SK-N-SH treated with all-trans-retinoic acid at 6 μM for 48 hours (cell line): Measurements from ENCODE around the gene CXCR5.

Experiments used
- ATAC-seq: fragments of 200-7000 bp; cut with Tn5 transposase; 3 replicates; pipeline ENCODE4 v1.9.1; 2020; ENCODE audit warnings: mild to moderate bottlenecking, moderate library complexity
- ARNTL ChIP-seq: fragments of 450-650 bp; formaldehyde crosslinking; IDR thresholded peaks from 2 replicates; pipeline ENCODE4 v1.5.0; 2020; ENCODE audit warnings: low read depth, mild to moderate bottlenecking, moderate library complexity, borderline replicate concordance
- BACH2 ChIP-seq: fragments of 250-450 bp; sonication (Bioruptor Pico); IDR thresholded peaks from 2 replicates; pipeline ENCODE4 v1.9.0; 2021; ENCODE audit warnings: mild to moderate bottlenecking, borderline replicate concordance
- CSDC2 ChIP-seq: fragments of 250-450 bp; sonication (Bioruptor Pico); IDR thresholded peaks from 2 replicates; pipeline ENCODE4 v1.5.0; 2020; ENCODE audit warnings: mild to moderate bottlenecking, moderate library complexity
- ESRRG ChIP-seq: fragments of 250-450 bp; sonication (Bioruptor Pico); IDR thresholded peaks from 2 replicates; pipeline ENCODE4 v1.6.1; 2021; ENCODE audit warnings: mild to moderate bottlenecking
- GLIS3 ChIP-seq: fragments of 250-450 bp; sonication (Bioruptor Pico); IDR thresholded peaks from 2 replicates; pipeline ENCODE4 v1.5.0; 2020; ENCODE audit warnings: mild to moderate bottlenecking, moderate library complexity
- ISL1 ChIP-seq: fragments of 250-450 bp; sonication (Bioruptor Pico); IDR thresholded peaks from 2 replicates; pipeline ENCODE4 v2.1.2; 2022; ENCODE audit warnings: mild to moderate bottlenecking, moderate library complexity
- OSR1 ChIP-seq: fragments of 250-450 bp; sonication (Bioruptor Pico); IDR thresholded peaks from 2 replicates; pipeline ENCODE4 v1.8.0; 2022; ENCODE audit warnings: moderate library complexity, mild to moderate bottlenecking, inconsistent platforms
- PPARA ChIP-seq: fragments of 250-450 bp; sonication (Bioruptor Pico); IDR thresholded peaks from 2 replicates; pipeline ENCODE4 v1.5.0; 2020; ENCODE audit warnings: mild to moderate bottlenecking, borderline replicate concordance
- RARB ChIP-seq: fragments of 250-450 bp; sonication (Bioruptor Pico); IDR thresholded peaks from 2 replicates; pipeline ENCODE4 v1.8.0; 2021; ENCODE audit warnings: mild to moderate bottlenecking, moderate library complexity
- SNAI2 ChIP-seq: fragments of 250-450 bp; sonication (Bioruptor Pico); IDR thresholded peaks from 2 replicates; pipeline ENCODE4 v1.5.0; 2020; ENCODE audit warnings: mild to moderate bottlenecking, moderate library complexity
- TCF4 ChIP-seq: fragments of 250-450 bp; sonication (Bioruptor Pico); IDR thresholded peaks from 2 replicates; pipeline ENCODE4 v1.8.0; 2021; ENCODE audit warnings: mild to moderate bottlenecking, moderate library complexity, borderline replicate concordance
- TOX ChIP-seq: fragments of 250-450 bp; sonication (Bioruptor Pico); IDR thresholded peaks from 2 replicates; pipeline ENCODE4 v1.8.0; 2021; ENCODE audit warnings: mild to moderate bottlenecking, moderate library complexity, borderline replicate concordance
- ZFP3 ChIP-seq: fragments of 250-450 bp; sonication (Bioruptor Pico); IDR thresholded peaks from 2 replicates; pipeline ENCODE4 v1.5.0; 2020; ENCODE audit warnings: mild to moderate bottlenecking, moderate library complexity
- ZFP30 ChIP-seq: fragments of 450-650 bp; formaldehyde crosslinking; IDR thresholded peaks from 2 replicates; pipeline ENCODE4 v1.5.0; 2022; ENCODE audit warnings: mild to moderate bottlenecking, moderate library complexity
- ZNF70 ChIP-seq: fragments of 450-650 bp; formaldehyde crosslinking; IDR thresholded peaks from 2 replicates; pipeline ENCODE4 v1.5.0; 2020; ENCODE audit warnings: mild to moderate bottlenecking, moderate library complexity
- ZNF8 ChIP-seq: fragments of 450-650 bp; formaldehyde crosslinking; IDR thresholded peaks from 2 replicates; pipeline ENCODE4 v1.5.0; 2020; ENCODE audit warnings: mild to moderate bottlenecking, moderate library complexity
- TF ChIP-seq, protein P1 (sequence below): fragments of 250-450 bp; sonication (Bioruptor Pico); IDR thresholded peaks from 2 replicates; pipeline ENCODE4 v1.5.1; 2020; ENCODE audit warnings: low read depth, mild to moderate bottlenecking, moderate library complexity
- TF ChIP-seq, protein P2 (sequence below): fragments of 250-450 bp; sonication (Bioruptor Pico); IDR thresholded peaks from 2 replicates; pipeline ENCODE4 v1.5.0; 2020; ENCODE audit warnings: mild to moderate bottlenecking, moderate library complexity
- TF ChIP-seq, protein P3 (sequence below): fragments of 250-450 bp; sonication (Bioruptor Pico); IDR thresholded peaks from 2 replicates; pipeline ENCODE4 v1.8.0; 2021; ENCODE audit warnings: low read depth, mild to moderate bottlenecking, moderate library complexity, borderline replicate concordance
- TF ChIP-seq, protein P4 (sequence below): fragments of 250-450 bp; sonication (Bioruptor Pico); IDR thresholded peaks from 2 replicates; pipeline ENCODE4 v1.5.1; 2021; ENCODE audit warnings: mild to moderate bottlenecking, moderate library complexity

Gene CXCR5

DNA sequence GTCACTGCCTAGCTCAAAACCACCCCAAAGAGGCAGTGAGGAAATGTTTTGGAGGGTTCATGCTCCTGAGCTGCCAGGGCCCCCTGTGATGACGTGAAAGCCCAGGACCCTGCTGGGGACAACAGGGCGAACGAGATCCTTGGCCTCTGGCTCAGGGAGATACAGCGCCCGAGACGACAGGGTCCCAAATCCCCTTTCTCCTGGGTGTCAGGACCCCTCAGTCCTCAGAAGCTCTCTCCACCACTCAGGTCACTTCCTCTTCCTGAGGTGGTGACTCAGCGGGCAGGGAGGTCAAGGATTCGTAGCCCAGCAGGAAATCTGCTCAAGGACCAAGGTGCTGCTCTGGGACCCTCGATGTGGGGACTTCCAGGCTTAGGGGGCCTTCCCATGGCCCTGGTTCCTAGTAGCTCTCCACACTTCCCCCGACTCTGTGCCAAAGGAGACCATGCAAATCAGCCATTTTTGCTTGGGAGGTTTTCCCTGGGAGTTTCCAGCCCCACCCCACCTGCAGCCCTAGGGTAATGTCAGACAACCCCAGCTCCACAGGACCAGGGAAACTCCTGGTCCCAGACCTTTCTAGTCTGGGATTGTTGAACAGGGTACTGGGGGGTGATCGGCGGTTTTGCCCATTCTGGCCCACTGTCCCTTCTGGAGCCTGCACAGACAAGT, 29.2 kb downstream of the CXCR5 start:
- TF ChIP-seq OSR1 (CRISPR knock-in tag) (no peak), PPARA (CRISPR knock-in tag) (no peak), CSDC2 (CRISPR knock-in tag) (no peak), ZFP3 (CRISPR knock-in tag) (no peak), SNAI2 (CRISPR knock-in tag) (no peak), ISL1 (CRISPR knock-in tag) (no peak), GLIS3 (CRISPR knock-in tag) (no peak), TCF4 (CRISPR knock-in tag) (no peak), TOX (CRISPR knock-in tag) (no peak), ZNF70 (CRISPR knock-in tag) (no peak)
- TF ChIP-seq, protein P1, sequence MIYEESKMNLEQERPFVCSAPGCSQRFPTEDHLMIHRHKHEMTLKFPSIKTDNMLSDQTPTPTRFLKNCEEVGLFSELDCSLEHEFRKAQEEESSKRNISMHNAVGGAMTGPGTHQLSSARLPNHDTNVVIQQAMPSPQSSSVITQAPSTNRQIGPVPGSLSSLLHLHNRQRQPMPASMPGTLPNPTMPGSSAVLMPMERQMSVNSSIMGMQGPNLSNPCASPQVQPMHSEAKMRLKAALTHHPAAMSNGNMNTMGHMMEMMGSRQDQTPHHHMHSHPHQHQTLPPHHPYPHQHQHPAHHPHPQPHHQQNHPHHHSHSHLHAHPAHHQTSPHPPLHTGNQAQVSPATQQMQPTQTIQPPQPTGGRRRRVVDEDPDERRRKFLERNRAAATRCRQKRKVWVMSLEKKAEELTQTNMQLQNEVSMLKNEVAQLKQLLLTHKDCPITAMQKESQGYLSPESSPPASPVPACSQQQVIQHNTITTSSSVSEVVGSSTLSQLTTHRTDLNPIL: no peak
- no peak for ATAC-seq

DNA sequence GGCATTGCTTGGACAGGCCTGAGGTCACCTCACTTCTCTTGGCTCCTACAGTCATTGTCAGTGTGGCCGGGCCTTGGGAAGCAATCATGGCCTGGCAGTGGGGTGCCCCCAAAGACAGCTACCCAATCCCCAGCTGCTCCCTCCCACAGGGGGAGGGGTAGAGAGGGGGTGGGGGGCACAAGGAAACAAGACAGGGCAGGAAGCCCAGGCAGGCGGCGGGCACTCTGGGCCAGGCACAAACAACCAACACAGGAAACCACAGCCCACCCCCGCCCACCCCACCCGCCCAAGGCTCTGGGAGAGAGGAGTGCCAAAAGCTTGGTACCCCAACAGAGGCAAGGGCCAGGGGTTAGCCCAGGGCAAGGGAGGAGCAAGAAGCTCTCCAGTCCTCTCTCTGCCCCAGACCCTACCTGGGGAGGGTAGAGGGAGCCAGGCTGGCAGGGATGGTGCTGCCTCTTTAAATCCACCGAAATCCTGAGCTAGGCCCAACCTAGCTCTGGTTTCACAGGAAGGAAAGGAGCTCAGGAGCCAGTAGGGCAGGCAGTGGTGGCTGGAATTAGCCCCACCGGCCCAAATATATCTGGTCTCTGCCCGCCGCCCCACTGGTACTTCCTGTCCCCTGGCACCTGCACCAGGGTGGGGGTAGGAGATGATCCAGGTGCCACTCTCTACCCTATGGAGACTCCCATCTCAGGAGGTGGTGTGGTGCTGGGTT, 29.9 kb downstream of the CXCR5 start:
- no peak for TF ChIP-seq RARB (CRISPR knock-in tag)
- no peak for TF ChIP-seq ZFP3 (CRISPR knock-in tag)
- TF ChIP-seq, protein P2, sequence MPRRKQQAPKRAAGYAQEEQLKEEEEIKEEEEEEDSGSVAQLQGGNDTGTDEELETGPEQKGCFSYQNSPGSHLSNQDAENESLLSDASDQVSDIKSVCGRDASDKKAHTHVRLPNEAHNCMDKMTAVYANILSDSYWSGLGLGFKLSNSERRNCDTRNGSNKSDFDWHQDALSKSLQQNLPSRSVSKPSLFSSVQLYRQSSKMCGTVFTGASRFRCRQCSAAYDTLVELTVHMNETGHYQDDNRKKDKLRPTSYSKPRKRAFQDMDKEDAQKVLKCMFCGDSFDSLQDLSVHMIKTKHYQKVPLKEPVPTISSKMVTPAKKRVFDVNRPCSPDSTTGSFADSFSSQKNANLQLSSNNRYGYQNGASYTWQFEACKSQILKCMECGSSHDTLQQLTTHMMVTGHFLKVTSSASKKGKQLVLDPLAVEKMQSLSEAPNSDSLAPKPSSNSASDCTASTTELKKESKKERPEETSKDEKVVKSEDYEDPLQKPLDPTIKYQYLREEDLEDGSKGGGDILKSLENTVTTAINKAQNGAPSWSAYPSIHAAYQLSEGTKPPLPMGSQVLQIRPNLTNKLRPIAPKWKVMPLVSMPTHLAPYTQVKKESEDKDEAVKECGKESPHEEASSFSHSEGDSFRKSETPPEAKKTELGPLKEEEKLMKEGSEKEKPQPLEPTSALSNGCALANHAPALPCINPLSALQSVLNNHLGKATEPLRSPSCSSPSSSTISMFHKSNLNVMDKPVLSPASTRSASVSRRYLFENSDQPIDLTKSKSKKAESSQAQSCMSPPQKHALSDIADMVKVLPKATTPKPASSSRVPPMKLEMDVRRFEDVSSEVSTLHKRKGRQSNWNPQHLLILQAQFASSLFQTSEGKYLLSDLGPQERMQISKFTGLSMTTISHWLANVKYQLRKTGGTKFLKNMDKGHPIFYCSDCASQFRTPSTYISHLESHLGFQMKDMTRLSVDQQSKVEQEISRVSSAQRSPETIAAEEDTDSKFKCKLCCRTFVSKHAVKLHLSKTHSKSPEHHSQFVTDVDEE: no peak
- TF ChIP-seq TOX (CRISPR knock-in tag): no peak
- TF ChIP-seq CSDC2 (CRISPR knock-in tag): no peak
- no peak for TF ChIP-seq TCF4 (CRISPR knock-in tag)
- TF ChIP-seq, protein P3, sequence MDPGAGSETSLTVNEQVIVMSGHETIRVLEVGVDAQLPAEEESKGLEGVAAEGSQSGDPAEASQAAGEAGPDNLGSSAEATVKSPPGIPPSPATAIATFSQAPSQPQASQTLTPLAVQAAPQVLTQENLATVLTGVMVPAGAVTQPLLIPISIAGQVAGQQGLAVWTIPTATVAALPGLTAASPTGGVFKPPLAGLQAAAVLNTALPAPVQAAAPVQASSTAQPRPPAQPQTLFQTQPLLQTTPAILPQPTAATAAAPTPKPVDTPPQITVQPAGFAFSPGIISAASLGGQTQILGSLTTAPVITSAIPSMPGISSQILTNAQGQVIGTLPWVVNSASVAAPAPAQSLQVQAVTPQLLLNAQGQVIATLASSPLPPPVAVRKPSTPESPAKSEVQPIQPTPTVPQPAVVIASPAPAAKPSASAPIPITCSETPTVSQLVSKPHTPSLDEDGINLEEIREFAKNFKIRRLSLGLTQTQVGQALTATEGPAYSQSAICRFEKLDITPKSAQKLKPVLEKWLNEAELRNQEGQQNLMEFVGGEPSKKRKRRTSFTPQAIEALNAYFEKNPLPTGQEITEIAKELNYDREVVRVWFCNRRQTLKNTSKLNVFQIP (CRISPR knock-in tag): no peak
- TF ChIP-seq ARNTL (CRISPR knock-in tag): no peak
- no peak for TF ChIP-seq PPARA (CRISPR knock-in tag)
- no peak for ATAC-seq

DNA sequence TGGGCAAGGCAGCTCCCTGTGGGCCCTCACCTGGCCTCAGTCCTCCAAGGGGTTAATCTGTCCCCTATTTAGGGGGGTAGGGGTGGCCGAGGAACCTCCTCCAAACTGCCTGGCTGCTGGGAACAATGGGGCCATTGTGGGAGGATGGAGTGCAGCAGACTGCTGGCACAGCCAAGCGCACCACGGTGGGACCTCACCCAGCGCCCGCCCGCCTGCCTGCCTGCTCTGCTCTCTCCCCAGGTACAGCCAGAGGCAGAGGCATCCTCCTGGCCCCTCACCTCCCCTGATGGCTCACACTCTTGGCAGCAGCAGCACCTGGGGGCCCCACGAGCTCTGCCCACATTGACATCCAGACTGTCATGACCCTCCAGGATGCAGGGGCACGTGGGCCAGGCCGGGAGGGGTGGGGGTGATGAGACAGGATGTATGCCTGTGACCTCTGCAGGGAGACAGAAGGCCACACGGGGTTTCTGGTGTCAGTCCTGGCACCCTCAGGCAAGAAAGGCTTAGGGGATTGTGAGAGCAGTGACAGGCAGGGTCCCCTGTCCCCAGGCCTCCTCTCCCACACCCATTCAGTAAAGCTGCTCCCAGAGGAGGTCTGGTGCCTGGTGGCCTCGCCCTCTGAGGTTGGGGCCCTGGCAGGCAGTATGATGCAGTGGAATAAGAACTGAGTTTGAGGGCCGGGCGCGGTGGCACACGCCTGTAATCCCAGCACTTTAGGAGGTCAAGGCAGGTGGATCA, 30.7 kb downstream of the CXCR5 start:
- TF ChIP-seq ISL1 (CRISPR knock-in tag) (no peak), BACH2 (CRISPR knock-in tag) (no peak), ESRRG (CRISPR knock-in tag) (no peak), ZFP3 (CRISPR knock-in tag) (no peak), PPARA (CRISPR knock-in tag) (no peak), OSR1 (CRISPR knock-in tag) (no peak), ZNF8 (no peak), CSDC2 (CRISPR knock-in tag) (no peak), ZNF70 (CRISPR knock-in tag) (no peak), ZFP30 (no peak)
- TF ChIP-seq, protein P2: no peak
- TF ChIP-seq, protein P3 (CRISPR knock-in tag): no peak
- TF ChIP-seq, protein P4, sequence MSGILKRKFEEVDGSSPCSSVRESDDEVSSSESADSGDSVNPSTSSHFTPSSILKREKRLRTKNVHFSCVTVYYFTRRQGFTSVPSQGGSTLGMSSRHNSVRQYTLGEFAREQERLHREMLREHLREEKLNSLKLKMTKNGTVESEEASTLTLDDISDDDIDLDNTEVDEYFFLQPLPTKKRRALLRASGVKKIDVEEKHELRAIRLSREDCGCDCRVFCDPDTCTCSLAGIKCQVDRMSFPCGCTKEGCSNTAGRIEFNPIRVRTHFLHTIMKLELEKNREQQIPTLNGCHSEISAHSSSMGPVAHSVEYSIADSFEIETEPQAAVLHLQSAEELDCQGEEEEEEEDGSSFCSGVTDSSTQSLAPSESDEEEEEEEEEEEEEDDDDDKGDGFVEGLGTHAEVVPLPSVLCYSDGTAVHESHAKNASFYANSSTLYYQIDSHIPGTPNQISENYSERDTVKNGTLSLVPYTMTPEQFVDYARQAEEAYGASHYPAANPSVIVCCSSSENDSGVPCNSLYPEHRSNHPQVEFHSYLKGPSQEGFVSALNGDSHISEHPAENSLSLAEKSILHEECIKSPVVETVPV (CRISPR knock-in tag): no peak
- ATAC-seq: no peak
